A673 (cell line): Measurements from ENCODE around the gene CARD9.

ENCODE experiments used
- CTCF ChIP-seq: fragments of 300-800, 200-600 bp; sonication (generic); conservative IDR thresholded peaks from 2 replicates; pipeline ENCODE4 v1.5.1; 2017; ENCODE audit warnings: low read depth, mild to moderate bottlenecking, antibody characterized with exemption, low read length, moderate library complexity, mixed read lengths
- EZH2 ChIP-seq: fragments of 200-600 bp; sonication (generic); IDR thresholded peaks from 2 replicates; pipeline ENCODE4 v1.6.1; 2017; ENCODE audit warnings: borderline replicate concordance, low read depth, mild to moderate bottlenecking, mixed read lengths, antibody characterized with exemption, low read length; ENCODE audit not compliant: poor library complexity, severe bottlenecking

GRCh38 chr9:136400038-136400834, 26.8 kb upstream of the CARD9 start, which contains the start of gene SNAPC4:
- TF ChIP-seq CTCF (peak; percentile 83), EZH2 (no peak)
